Ovary (tissue), 9 donors: ENCODE results near the gene VWA7. TPM values are rescaled to one million over a fixed set of nuclear protein-coding genes. Genes with fewer than 3 reads are reported as not detected.

Experiments
- DNase-seq, 5 donors: peaks; one replicate each; pipeline ENCODE4 v3.0.0-alpha.2; 2019 to 2020
- H3K27ac ChIP-seq, 2 donors: fragments of 200-600 bp; one replicate each; pipeline versions ENCODE4 v1.5.1 to v1.8.0; 2019 to 2022
- H3K27me3 ChIP-seq: fragments of 200-600 bp; one replicate; pipeline ENCODE4 v1.8.0; 2022
- H3K36me3 ChIP-seq: fragments of 200-600 bp; sonication (generic); one replicate; pipeline ENCODE4 v1.5.1; 2019
- H3K4me1 ChIP-seq: one replicate; pipeline ENCODE4 v1.8.1; 2013; ENCODE audit warnings: mild to moderate bottlenecking, moderate library complexity; ENCODE audit not compliant: insufficient read depth
- H3K4me3 ChIP-seq: fragments of 200-600 bp; sonication (generic); one replicate; pipeline ENCODE4 v1.5.1; 2017
- H3K9me3 ChIP-seq, 2 donors: fragments of 200-600 bp in 1 of 2; sonication (generic) in 1 of 2; one replicate each; pipeline versions ENCODE4 v1.5.1 to v1.8.1; 2013 to 2019; ENCODE audit warnings: mild to moderate bottlenecking in 1 of 2, moderate library complexity in 1 of 2
- CTCF ChIP-seq, 3 donors: fragments of 450-650 bp in 2 of 3; fragments of 200-600 bp in 1 of 3; IDR thresholded peaks; one replicate each; pipeline versions ENCODE4 v1.5.1 to v1.8.0; 2016 to 2022; ENCODE audit warnings: antibody characterized with exemption in 3 of 3, mild to moderate bottlenecking in 1 of 3
- EP300 ChIP-seq: sonication (generic); formaldehyde crosslinking; IDR thresholded peaks from one replicate; pipeline ENCODE4 v1.6.1; 2017; ENCODE audit warnings: antibody characterized with exemption
- POLR2A ChIP-seq: fragments of 450-650 bp; IDR thresholded peaks from one replicate; pipeline ENCODE4 v1.6.1; 2017; ENCODE audit warnings: antibody characterized with exemption, mild to moderate bottlenecking, moderate library complexity
- WGBS, 3 donors: extraction: QIAGEN DNeasy Blood & Tissue Kit in 1 of 3; methylation state at CpG; one replicate each; pipeline versions ENCODE4 v1.1.5 to v1.1.7; 2013 to 2017; 5-methylcytosine and 5-hydroxymethylcytosine counted together
- intact Hi-C, 4 donors: fragments of 100-400 bp; cut with DNase I; formaldehyde crosslinking; loops; one replicate each; pipeline versions ENCODE4 v1.11.0 to v1.15.1; 2022 to 2023
- polyA plus RNA-seq, 2 donors: library from polyadenylated mRNA; stranded (reverse); fragments of 200-250 nt in 1 of 2; fragments of 350-450 nt in 1 of 2; fragmentation: Illumina TruSeq in 1 of 2; extraction: RNeasy Lipid Tissue Mini Kit (QIAGEN cat#74804) in 1 of 2; gene quantifications; one replicate each; pipeline ENCODE4 v1.2.3, GENCODE V29; 2013 to 2014
- total RNA-seq, 7 donors: library from RNA; depleted of rRNA in 2 of 7; stranded (reverse); fragments of >200 nt in 2 of 7; fragmentation: NEBNext Ultra II Directional in 3 of 7; extraction: Animal tissue kit (Norgen Biotek cat#: 25700) in 3 of 7; gene quantifications; one replicate each; pipeline versions ENCODE4 v1.1.0 to v1.2.4, GENCODE V29; 2016 to 2023
- donor health status: DM: no; HTN: no; CAD: no; lungs with moderate emphysema.
- donor health status: DM: no; HTN: no; CAD: no.
- donor health status: Bipolar disorder and iron deficiency.
- donor health status: DM: yes; HTN: yes; CAD: no.
- donor health status: DM: no; HTN: no; CAD: no.
- donor health status: DM: yes; HTN: yes; CAD: no.

The VWA7 gene
- total and polyA plus RNA-seq, 9 donors: 0.18 to 25.2 (median 1.4) TPM

- no peak overlapping the region for H3K4me3 ChIP-seq
- intact Hi-C loops: no loop called here
- WGBS, 3 donors: 3 to 14% (median 13%) methylated on average over 1 of the region's 1 CpG
- no peak for DNase-seq
- H3K9me3 ChIP-seq: no peaks in the 10 kb centered on the region
- peaks cover 3% of the 10 kb centered on the region for H3K4me1 ChIP-seq
- no peak for TF ChIP-seq EP300
- no peak for TF ChIP-seq POLR2A
- TF ChIP-seq CTCF (IDR thresholded peaks at IDR 0.05): no peak
- no peaks in the 10 kb centered on the region for H3K27me3 ChIP-seq
- no peak overlapping the region for H3K27ac ChIP-seq
- H3K36me3 ChIP-seq: no peaks in the 10 kb centered on the region
Measured at GRCh38 chr6:31763619-31763940, 13.5 kb downstream of the VWA7 start.

- Histone ChIP-seq H3K27ac (no peak overlapping the region), H3K4me1 (peaks cover 3% of the 10 kb centered on the region), H3K9me3 (no peaks in the 10 kb centered on the region), H3K36me3 (no peaks in the 10 kb centered on the region), H3K4me3 (no peak overlapping the region), H3K27me3 (no peaks in the 10 kb centered on the region)
- no peak for TF ChIP-seq CTCF (IDR thresholded peaks at IDR 0.05)
- TF ChIP-seq POLR2A: no peak
- TF ChIP-seq EP300: no peak
- 62 to 72% (median 66%) methylated on average over 8 of the region's 8 CpGs for WGBS, 3 donors
- intact Hi-C loops: no loop called here
- DNase-seq: no peak
Measured at GRCh38 chr6:31762878-31763618, 14.1 kb downstream of the VWA7 start.

- TF ChIP-seq CTCF (IDR thresholded peaks at IDR 0.05): no peak
- Histone ChIP-seq H3K9me3 (no peaks in the 10 kb centered on the region), H3K4me3 (no peak within 1 kb of the TSS), H3K36me3 (no peaks in the 10 kb centered on the region), H3K27me3 (no peaks in the 10 kb centered on the region), H3K4me1 (peaks cover 3% of the 10 kb centered on the region), H3K27ac (no peak within 1 kb of the TSS)
- no peak for DNase-seq
- 51 to 63% (median 55%) methylated on average over 4 of the region's 4 CpGs for WGBS, 3 donors
- intact Hi-C loops: no loop called here
Measured at GRCh38 chr6:31762356-31762755, 14.8 kb downstream of the VWA7 start, which contains the start of gene SAPCD1. SAPCD1 (plus strand) TSS chr6:31762656; CDS start chr6:31763055, 399 bp downstream.

GRCh38 chr6:31761343-31761742, 15.8 kb downstream of the VWA7 start:
- intact Hi-C loops: no loop called here
- H3K27me3 ChIP-seq: no peaks in the 10 kb centered on the region
- no peak overlapping the region for H3K27ac ChIP-seq
- DNase-seq: no peak
- 95% methylated on average over 8 of the region's 8 CpGs for WGBS, 3 donors
- TF ChIP-seq CTCF (IDR thresholded peaks at IDR 0.05) (no peak), EP300 (no peak), POLR2A (no peak)
- peaks cover 2% of the 10 kb centered on the region for H3K4me1 ChIP-seq
- no peaks in the 10 kb centered on the region for H3K9me3 ChIP-seq
- no peaks in the 10 kb centered on the region for H3K36me3 ChIP-seq
- no peak overlapping the region for H3K4me3 ChIP-seq
